Large intestine (tissue), 3 donors: ENCODE results near the gene KLK10. TPM values are rescaled to one million over a fixed set of nuclear protein-coding genes. Genes with fewer than 3 reads are reported as not detected.

Experiments used
- DNase-seq, 2 donors: peaks; one replicate each; pipeline versions ENCODE4 v3.0.0 to v3.0.0-alpha.2; 2013
- H3K27ac ChIP-seq: one replicate; pipeline ENCODE4 v1.5.1; 2013; ENCODE audit warnings: low read length
- H3K27me3 ChIP-seq: 2 replicates; pipeline ENCODE4 v1.6.1; 2013; ENCODE audit warnings: low read length; ENCODE audit not compliant: control insufficient read depth, insufficient read depth
- H3K36me3 ChIP-seq: 2 replicates; pipeline ENCODE4 v1.6.1; 2013; ENCODE audit warnings: low read length; ENCODE audit not compliant: control insufficient read depth, insufficient read depth
- H3K4me1 ChIP-seq: one replicate; pipeline ENCODE4 v1.6.1; 2013; ENCODE audit warnings: low read length; ENCODE audit not compliant: control insufficient read depth, insufficient read depth
- H3K4me3 ChIP-seq: one replicate; pipeline ENCODE4 v1.5.1; 2013; ENCODE audit warnings: low read length
- H3K9me3 ChIP-seq: one replicate; pipeline ENCODE4 v1.6.1; 2013; ENCODE audit warnings: mild to moderate bottlenecking, low read depth, low read length, moderate library complexity; ENCODE audit not compliant: control insufficient read depth
- WGBS: methylation state at CpG from one replicate; pipeline ENCODE4 v1.1.5; 2013; ENCODE audit warnings: low lambda C conversion rate; ENCODE audit not compliant: insufficient coverage; 5-methylcytosine and 5-hydroxymethylcytosine counted together
- polyA plus RNA-seq: library from polyadenylated mRNA; unstranded; fragments of 120-200 nt; gene quantifications from one replicate; pipeline ENCODE4 v1.2.1, GENCODE V29; 2013

Gene KLK10
- polyA plus RNA-seq, 1 donor = 2.3 TPM

DNA sequence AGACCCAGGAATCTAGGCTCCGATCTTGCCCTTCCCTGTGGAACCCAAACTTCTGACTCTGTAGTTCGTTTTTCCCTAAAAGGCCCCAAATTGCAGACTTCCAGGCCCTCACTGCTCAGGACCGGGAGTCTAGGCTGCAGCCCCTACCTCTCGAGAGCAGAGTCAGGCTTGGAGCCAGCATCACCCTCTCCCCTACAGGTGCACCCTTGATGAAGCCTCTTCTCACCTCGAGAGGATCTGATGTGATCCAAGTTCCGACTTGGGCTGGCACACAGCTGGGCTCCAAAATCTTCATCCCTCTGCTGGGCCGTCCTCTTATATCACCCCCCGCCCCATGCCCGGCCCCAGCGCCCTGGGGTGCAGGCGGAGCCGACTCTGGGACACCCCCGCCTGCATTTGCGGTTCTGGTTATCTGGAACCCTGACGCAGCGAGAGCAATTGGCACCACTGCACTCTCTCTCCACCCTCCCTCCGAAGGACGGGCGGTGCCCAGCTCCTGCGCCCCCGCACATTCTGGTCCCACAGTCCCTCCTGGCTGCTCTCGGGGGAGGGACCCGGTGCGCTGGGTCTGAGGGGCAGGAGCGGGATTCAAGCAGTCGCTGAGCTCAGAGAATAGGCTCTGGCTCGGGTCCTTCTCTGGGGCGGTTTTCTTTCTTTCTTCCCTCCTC is 35.8 kb downstream of the KLK10 start, which contains the start of gene KLK7:
KLK7 (minus strand) TSS at position 293 of the 668 bp plus-strand sequence. CDS start 1,518 bp downstream, outside the sequence.
- WGBS = 0% methylated on average over 1 of the region's 28 CpGs
- Histone ChIP-seq H3K9me3 (no peaks in the 10 kb centered on the region), H3K4me3 (no peak within 1 kb of the TSS), H3K36me3 (no peaks in the 10 kb centered on the region), H3K27me3 (peaks cover 7% of the 10 kb centered on the region), H3K4me1 (no peaks in the 10 kb centered on the region), H3K27ac (no peak within 1 kb of the TSS)
- no peak for DNase-seq

DNA sequence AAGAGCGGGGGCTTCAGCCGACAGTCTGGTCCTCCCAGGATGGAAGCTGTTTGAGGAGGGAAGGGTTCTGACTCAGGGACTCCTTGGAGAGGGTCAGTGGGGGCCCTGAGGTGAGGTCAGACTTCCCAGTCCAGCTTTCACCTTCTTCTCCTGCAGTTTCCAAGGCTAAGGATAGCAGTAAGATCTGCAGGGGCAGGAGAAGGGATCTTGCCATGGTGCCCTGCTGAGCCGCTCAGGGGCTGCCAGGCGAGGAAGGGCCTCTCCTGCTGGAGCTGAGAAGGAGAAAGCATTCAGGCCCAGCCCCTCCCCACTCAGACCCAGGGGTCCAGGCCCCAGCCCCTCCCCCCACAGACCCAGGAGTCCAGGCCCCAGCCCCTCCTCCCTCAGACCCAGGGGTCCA is 37.3 kb downstream of the KLK10 start:
- H3K36me3 ChIP-seq = no peaks in the 10 kb centered on the region
- no peak overlapping the region for H3K27ac ChIP-seq
- H3K4me1 ChIP-seq = no peaks in the 10 kb centered on the region
- DNase-seq = no peak
- no peak overlapping the region for H3K4me3 ChIP-seq
- no CpG with 5 or more reads among the region's 4 CpGs for WGBS
- H3K27me3 ChIP-seq = peaks cover 7% of the 10 kb centered on the region
- no peaks in the 10 kb centered on the region for H3K9me3 ChIP-seq

DNA sequence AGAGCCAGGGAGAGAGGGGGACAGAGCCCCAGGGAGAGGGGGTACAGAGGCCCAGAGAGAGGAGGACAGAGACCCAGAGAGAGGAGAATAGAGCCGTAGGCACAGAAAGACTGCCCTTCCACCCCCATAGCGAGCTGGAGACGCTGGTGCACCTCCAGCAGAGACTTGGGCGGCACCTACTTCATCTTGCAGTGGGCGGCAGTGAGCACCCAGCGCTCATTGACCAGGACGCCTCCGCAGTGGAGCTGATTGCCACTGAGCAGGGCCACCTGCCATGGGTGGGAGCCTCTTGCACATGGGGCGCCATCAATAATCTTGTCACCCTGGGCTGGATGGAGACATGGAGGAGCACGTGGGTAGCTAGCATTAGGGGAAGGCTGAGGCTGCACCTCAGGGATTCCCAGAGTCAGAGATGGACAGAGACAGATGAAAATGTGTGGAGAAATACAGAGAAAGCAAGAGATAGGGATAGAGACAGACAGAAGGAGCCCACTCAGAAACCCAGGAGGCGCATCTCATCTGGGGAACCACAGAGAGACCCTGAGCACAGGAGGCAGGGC is 37.8 kb downstream of the KLK10 start:
- Histone ChIP-seq H3K36me3 (no peaks in the 10 kb centered on the region), H3K27ac (no peak overlapping the region), H3K9me3 (no peaks in the 10 kb centered on the region), H3K27me3 (peaks cover 7% of the 10 kb centered on the region), H3K4me1 (no peaks in the 10 kb centered on the region), H3K4me3 (no peak overlapping the region)
- WGBS = 100% methylated on average over 1 of the region's 11 CpGs
- DNase-seq = no peak

DNA sequence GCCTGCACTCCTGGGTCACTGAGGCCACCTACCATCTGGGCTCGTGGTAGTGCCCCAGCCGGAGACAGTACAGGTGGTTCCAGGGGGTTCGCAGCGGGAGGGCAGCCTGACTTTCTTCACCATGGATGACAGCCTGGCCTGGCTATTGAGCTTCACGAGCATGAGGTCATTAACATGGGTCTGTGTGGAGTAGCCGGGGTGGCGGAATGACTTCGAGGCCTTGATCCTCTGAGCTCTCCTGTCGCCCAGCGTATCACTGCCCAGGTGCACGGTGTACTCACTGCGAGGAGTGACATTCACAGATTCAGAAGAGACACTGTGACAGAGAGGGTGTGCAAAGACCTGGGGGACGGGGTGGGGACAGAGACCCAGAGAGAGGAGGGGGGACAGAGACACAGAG is 39.3 kb downstream of the KLK10 start:
- Histone ChIP-seq H3K27ac (no peak overlapping the region), H3K36me3 (no peaks in the 10 kb centered on the region), H3K27me3 (peaks cover 11% of the 10 kb centered on the region), H3K9me3 (no peaks in the 10 kb centered on the region), H3K4me3 (no peak overlapping the region), H3K4me1 (no peaks in the 10 kb centered on the region)
- WGBS = 80% methylated on average over 1 of the region's 13 CpGs
- DNase-seq = no peak

DNA sequence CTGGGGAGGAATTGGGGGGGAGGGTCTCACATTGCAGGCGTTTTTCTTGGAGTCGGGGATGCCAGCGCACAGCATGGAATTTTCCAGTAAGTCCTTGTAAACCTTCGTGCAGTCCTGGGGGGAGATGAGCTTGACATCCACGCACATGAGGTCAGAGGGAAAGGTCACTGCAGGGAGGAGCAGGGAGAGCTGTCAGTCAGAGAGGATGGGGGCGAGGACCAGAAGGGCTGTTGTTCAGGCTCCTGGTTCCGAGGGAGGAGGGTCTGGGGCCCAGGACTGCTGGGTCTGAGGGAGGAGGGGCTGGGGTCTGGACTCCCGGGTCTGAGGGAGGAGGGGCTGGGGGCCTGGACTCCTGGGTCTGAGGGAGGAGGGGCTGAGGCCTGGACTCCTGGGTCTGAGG is 39.8 kb downstream of the KLK10 start:
- Histone ChIP-seq H3K36me3 (no peaks in the 10 kb centered on the region), H3K4me3 (no peak overlapping the region), H3K27ac (no peak overlapping the region), H3K4me1 (no peaks in the 10 kb centered on the region), H3K27me3 (peaks cover 11% of the 10 kb centered on the region), H3K9me3 (no peaks in the 10 kb centered on the region)
- no CpG with 5 or more reads among the region's 8 CpGs for WGBS
- no peak for DNase-seq

DNA sequence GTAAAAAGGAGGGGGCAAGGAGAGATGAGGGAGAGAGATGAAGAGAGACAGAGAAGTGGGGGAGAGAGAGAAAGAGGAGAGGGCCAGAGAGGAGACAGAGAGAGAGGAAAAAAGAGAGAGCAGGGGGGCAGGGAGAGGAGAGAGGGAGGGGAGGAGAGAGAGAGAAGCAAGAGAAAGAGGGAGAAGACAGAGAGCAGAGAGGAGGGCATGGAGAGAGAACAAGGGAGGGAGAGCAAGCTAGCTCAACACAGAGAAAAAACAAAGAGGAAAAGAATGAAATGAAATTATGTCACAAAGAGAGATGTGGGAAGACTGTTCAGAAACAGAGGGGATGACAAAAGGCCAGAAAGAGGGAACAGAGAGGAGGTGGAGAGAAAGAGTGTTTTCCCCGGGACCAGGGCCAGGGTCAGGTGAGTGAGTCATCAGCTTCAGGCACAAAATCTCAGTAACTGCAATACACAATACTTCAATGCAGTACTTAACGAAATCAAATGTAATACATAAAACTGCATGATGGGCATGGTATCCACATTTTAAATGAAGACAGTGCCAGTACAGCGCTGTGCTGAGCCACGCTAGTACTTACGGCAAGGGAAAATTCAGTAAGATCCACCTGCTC is 40.6 kb downstream of the KLK10 start:
- DNase-seq = no peak
- peaks cover 7% of the 10 kb centered on the region for H3K27me3 ChIP-seq
- no CpG with 5 or more reads among the region's 5 CpGs for WGBS

DNA sequence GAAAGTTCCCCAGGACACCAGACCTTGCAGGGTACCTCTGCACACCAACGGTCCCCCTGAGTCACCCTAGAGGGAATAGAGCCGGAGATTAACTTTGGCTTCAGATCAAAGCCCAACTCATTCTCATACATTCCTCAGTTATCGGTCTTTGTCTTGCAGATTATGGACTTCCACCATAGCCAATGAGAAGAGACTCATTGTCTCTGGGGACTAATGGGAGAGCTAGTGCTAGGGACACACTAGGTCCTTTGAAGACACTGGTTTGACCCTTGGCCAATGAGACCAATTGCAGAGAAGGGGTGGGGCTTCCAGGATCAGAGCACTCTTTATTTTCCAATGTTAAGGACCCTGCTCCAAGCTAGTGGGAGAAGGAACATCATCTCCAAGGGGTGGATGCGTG is 41.9 kb downstream of the KLK10 start:
- Histone ChIP-seq H3K27ac (no peak overlapping the region), H3K9me3 (no peaks in the 10 kb centered on the region), H3K36me3 (no peaks in the 10 kb centered on the region), H3K4me1 (no peaks in the 10 kb centered on the region), H3K27me3 (peaks cover 4% of the 10 kb centered on the region), H3K4me3 (no peak overlapping the region)
- DNase-seq = no peak
- WGBS = no CpG with 5 or more reads among the region's 4 CpGs

More for the DNA sequence above, 40.6 kb downstream of the KLK10 start:
- Histone ChIP-seq H3K27ac (no peak overlapping the region), H3K9me3 (no peaks in the 10 kb centered on the region), H3K36me3 (no peaks in the 10 kb centered on the region), H3K4me1 (no peaks in the 10 kb centered on the region), H3K4me3 (no peak overlapping the region)

DNA sequence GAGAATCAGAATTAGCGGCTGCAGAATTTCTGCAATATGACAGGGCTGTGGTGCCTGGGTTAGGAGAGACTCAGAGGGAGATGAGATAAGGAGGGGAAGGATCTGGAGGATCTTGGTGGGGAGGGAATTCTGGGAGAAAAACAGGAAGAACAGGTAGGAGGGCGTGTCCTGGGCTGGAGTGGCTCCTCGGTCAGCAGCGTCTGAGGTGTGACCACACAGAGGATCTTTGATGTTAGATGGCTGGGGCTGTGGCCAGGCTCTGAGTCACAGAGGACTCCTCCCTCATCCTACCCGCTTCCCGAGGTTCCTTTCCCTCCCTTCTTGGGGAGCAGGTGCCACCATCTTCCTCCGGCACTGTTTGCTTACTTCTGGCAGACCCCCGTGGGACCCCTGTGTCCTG is 43.7 kb downstream of the KLK10 start:
- H3K27me3 ChIP-seq = peaks cover 4% of the 10 kb centered on the region
- H3K4me1 ChIP-seq = no peaks in the 10 kb centered on the region
- 17% methylated on average over 2 of the region's 8 CpGs for WGBS
- no peak overlapping the region for H3K27ac ChIP-seq
- H3K4me3 ChIP-seq = no peak overlapping the region
- no peaks in the 10 kb centered on the region for H3K36me3 ChIP-seq
- DNase-seq = no peak
- no peaks in the 10 kb centered on the region for H3K9me3 ChIP-seq

DNA sequence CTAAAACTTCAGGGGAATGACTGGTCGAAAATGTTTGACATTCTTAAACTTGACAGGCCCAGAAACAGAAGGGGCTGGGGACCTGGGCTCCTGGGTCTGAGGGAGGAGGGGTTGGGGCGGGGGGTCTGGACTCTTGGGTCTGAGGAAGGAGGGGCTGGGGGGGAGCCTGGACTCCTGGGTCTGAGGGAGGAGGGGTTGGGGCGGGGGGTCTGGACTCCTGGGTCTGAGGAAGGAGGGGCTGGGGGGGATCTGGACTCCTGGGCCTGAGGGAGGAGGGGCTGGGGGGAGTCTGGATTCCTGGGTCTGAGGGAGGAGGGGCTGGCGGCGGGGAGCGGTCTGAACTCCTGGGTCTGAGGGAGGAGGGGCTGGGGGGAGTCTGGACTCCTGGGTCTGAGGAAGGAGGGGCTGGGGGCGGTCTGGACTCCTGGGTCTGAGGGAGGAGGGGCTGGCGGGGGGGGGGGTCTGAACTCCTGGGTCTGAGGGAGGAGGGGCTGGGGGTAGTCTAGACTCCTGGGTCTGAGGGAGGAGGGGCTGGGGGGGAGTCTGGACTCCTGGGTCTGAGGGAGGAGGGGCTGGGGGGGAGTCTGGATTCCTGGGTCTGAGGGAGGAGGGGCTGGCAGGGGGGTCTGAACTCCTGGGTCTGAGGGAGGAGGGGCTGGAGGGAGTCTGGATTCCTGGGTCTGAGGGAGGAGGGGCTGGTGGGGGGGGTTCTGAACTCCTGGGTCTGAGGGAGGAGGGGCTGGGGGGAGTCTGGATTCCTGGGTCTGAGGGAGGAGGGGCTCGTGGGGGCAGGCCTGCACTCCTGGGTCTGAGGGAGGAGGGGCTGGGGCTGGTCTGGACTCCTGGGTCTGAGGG is 44.6 kb downstream of the KLK10 start:
- Histone ChIP-seq H3K27me3 (peaks cover 4% of the 10 kb centered on the region), H3K36me3 (no peaks in the 10 kb centered on the region), H3K27ac (no peak overlapping the region), H3K4me3 (no peak overlapping the region), H3K9me3 (no peaks in the 10 kb centered on the region), H3K4me1 (no peaks in the 10 kb centered on the region)
- WGBS = no CpG with 5 or more reads among the region's 9 CpGs
- DNase-seq = no peak

DNA sequence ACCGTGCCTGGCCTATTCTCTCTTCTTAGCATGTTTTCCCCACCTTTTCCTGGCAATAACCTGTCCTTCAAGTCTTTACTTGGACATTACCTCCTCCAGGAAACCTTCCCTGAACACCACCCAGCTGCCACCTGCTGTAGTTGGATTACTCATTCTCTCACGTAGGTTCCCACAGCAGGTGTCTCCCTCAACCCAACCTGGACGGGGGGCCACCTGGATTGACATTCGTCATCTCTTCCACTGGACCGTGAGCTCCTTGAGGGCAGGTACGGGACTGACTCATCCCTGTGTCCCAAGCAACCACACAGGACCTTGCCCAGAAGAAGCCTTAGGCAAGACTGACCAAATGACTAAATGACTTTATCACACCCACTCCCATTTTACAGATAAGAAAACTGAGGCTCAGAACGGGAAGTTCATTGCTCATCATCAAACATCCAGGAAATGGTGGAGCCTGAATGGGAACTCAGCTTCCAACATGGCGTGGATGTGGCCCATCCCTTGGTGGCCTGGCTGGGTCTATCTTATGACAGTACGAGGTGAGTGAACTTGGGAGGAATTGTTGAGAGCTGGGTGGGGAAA is 46.6 kb downstream of the KLK10 start:
- H3K36me3 ChIP-seq = no peaks in the 10 kb centered on the region
- no CpG with 5 or more reads among the region's 9 CpGs for WGBS

More for the DNA sequence above, 46.6 kb downstream of the KLK10 start:
- no peak overlapping the region for H3K27ac ChIP-seq
- no peaks in the 10 kb centered on the region for H3K9me3 ChIP-seq
- H3K4me3 ChIP-seq = no peak overlapping the region
- DNase-seq = no peak
- no peaks in the 10 kb centered on the region for H3K4me1 ChIP-seq
- peaks cover 4% of the 10 kb centered on the region for H3K27me3 ChIP-seq
